ENCODE measurements around the gene OTUB1.

Gene OTUB1

GRCh38 chr11:64005691-64006090, 19.5 kb downstream of the OTUB1 start:
- no peak for DNase-seq (ENCODE audit: low spot score)

- DNase-seq (ENCODE audit: low spot score) = no peak
These were observed 20.2 kb downstream of the OTUB1 start for GRCh38 chr11:64006398-64006797.

- DNase-seq (ENCODE audit: low spot score) = no peak
These were observed 21.0 kb downstream of the OTUB1 start for GRCh38 chr11:64007160-64007628.

GRCh38 chr11:64007629-64008282, 21.5 kb downstream of the OTUB1 start:
- no peak for DNase-seq (ENCODE audit: low spot score)

- DNase-seq (ENCODE audit: low spot score) = no peak
These were observed 22.2 kb downstream of the OTUB1 start for GRCh38 chr11:64008283-64008913.

GRCh38 chr11:64008914-64009633, 22.8 kb downstream of the OTUB1 start:
- DNase-seq (ENCODE audit: low spot score) = no peak

- DNase-seq (ENCODE audit: low spot score) = no peak
These were observed 23.5 kb downstream of the OTUB1 start for GRCh38 chr11:64009710-64010109.

- no peak for DNase-seq (ENCODE audit: low spot score)
These were observed 24.5 kb downstream of the OTUB1 start for GRCh38 chr11:64010783-64011182.

GRCh38 chr11:64011371-64011770, 25.1 kb downstream of the OTUB1 start:
- no peak for DNase-seq (ENCODE audit: low spot score)

GRCh38 chr11:64013141-64013896, 27.1 kb downstream of the OTUB1 start:
- no peak for DNase-seq (ENCODE audit: low spot score)

- DNase-seq (ENCODE audit: low spot score) = no peak
These were observed 28.1 kb downstream of the OTUB1 start for GRCh38 chr11:64014356-64014755.

- DNase-seq (ENCODE audit: low spot score) = no peak
These were observed 29.3 kb downstream of the OTUB1 start for GRCh38 chr11:64015510-64015909.

GRCh38 chr11:64015935-64016845, 30.0 kb downstream of the OTUB1 start:
- no peak for DNase-seq (ENCODE audit: low spot score)

GRCh38 chr11:64017945-64018224, 31.6 kb downstream of the OTUB1 start:
- DNase-seq (ENCODE audit: low spot score) = no peak

- no peak for DNase-seq (ENCODE audit: low spot score)
These were observed 32.1 kb downstream of the OTUB1 start for GRCh38 chr11:64018310-64018709.

GRCh38 chr11:64019106-64020037, 33.1 kb downstream of the OTUB1 start:
- no peak for DNase-seq (ENCODE audit: low spot score)

- DNase-seq (ENCODE audit: low spot score) = no peak
These were observed 34.9 kb downstream of the OTUB1 start for GRCh38 chr11:64020976-64021756.

- no peak for DNase-seq (ENCODE audit: low spot score)
These were observed 35.5 kb downstream of the OTUB1 start for GRCh38 chr11:64021757-64022093.

- DNase-seq (ENCODE audit: low spot score) = no peak
These were observed 36.0 kb downstream of the OTUB1 start for GRCh38 chr11:64022125-64022784.
